ENCODE data around the gene MYO3A.
A peak's percentile ranks its signal among the peaks of the same experiment; 100 is the strongest.

The MYO3A gene

DNA sequence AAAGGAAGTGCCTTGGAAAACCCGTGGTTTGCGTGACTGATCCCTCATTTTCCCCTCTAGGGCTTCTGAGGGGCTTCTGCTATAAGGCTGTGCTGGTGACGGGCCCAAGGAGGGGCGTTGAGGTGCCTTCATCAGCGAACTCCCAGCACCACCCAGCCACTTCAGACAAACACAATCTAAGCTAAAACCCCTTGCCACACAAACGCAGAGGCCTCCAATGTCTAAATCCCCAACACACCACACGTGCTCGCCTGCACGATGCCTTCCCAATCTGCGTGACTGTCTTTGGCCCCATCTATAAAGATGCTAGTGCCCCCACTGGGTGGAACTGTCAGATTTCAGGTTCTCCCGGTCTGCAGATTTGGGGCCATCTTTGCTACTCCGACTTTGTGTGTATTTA lies 278.5 kb downstream of the MYO3A start:
- in situ Hi-C loops (cut with MboI; ENCODE audit: low pct_unique_long_range_greater_than_20kb, low sequenced_read_pairs, unreplicated experiment), result no loop called here
- no peak for DNase-seq (ENCODE audit: low spot score)
- TF ChIP-seq CTCF (IDR thresholded peaks at IDR 0.05; ENCODE audit: extremely low read depth, insufficient read depth, missing control alignments), result no peak

DNA sequence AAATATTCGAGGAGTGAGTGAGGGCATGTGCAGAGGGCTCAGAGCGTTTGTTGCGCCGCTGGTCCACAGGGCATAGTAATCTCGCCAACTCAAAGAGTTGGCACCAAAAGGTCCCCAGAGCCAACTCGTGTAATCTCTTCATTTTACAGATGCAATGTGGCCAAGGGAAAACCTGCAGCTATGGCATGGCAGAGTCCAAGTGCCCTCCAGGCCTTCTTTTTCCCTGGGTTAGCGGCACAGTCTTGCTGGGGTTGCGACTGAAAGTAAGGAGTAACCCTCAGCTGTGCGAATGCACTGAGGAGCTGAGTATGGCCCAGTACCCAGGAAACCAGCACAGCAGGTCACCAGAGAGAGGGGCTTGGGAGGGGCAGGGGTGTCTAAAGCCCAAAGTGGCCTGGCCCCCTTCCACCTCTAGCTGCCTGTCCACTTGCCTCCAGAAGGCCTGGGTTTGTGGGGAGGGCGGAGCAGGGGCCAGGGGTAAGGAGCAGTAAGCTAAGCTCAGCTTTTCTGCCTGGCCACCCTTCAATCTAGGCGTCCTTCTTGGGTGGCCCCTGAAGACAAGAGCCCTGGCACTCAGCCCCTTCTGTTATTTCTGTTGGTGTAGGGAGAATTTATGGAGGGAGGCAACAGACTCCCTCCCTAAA lies 279.2 kb downstream of the MYO3A start:
- TF ChIP-seq CTCF (IDR thresholded peaks at IDR 0.05; ENCODE audit: extremely low read depth, insufficient read depth, missing control alignments), result no peak
- in situ Hi-C loops (cut with MboI; ENCODE audit: low pct_unique_long_range_greater_than_20kb, low sequenced_read_pairs, unreplicated experiment), result no loop called here
- DNase-seq (ENCODE audit: low spot score), result no peak

- DNase-seq (ENCODE audit: low spot score), result no peak
- in situ Hi-C loops (cut with MboI; ENCODE audit: low pct_unique_long_range_greater_than_20kb, low sequenced_read_pairs, unreplicated experiment), result no loop called here
- no peak for TF ChIP-seq CTCF (IDR thresholded peaks at IDR 0.05; ENCODE audit: extremely low read depth, insufficient read depth, missing control alignments)
Measured at GRCh38 chr10:26214004-26214403, 280.0 kb downstream of the MYO3A start.

DNA sequence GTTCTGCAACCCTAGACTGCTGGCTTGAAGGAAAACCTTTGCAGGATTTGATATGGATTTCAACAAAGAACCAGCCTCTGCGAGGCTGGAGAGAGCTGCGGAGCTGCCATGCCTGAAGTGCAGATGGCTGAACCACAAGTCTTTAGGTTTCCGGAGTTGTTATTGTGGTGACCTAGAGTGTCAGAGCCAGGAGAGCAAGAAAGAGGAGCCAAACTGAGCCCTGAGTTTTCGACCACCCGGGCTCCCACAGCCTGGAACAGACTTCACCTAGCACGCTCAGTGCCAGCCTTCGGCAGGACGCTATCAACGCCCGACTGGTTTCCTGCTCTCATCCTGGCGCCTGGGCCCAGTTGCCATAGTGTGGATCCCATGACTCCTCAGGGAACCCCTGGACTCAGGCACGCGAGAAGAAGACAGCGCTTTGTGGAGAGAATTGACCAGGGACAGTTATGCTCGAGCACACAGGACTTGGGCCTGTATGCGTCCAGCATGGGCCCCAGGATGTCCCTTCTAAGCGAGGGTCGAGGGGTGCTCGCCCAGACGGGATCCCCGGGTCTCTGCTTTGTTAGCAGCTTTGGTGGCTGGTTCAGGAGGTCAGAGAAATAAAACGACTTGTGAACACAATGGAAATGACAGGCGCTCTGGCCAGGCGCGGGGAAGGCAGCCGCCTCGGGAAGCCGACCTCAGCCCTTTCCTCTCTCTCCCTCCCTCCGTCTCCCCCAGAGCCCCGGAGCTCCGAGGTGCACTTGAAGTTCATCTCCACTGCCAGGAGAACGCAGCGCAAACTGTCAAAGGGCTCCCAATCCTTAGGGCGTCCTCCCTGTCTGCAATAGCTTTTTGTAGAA lies 280.7 kb downstream of the MYO3A start:
- in situ Hi-C loops (cut with MboI; ENCODE audit: low pct_unique_long_range_greater_than_20kb, low sequenced_read_pairs, unreplicated experiment), result no loop called here
- TF ChIP-seq CTCF (IDR thresholded peaks at IDR 0.05; ENCODE audit: extremely low read depth, insufficient read depth, missing control alignments), result no peak
- no peak for DNase-seq (ENCODE audit: low spot score)

GRCh38 chr10:26215396-26215934 lies 281.4 kb downstream of the MYO3A start:
- in situ Hi-C loops (cut with MboI; ENCODE audit: low pct_unique_long_range_greater_than_20kb, low sequenced_read_pairs, unreplicated experiment), result no loop called here
- no peak for DNase-seq (ENCODE audit: low spot score)
- no peak for TF ChIP-seq CTCF (IDR thresholded peaks at IDR 0.05; ENCODE audit: extremely low read depth, insufficient read depth, missing control alignments)

GRCh38 chr10:26215935-26216584 lies 282.0 kb downstream of the MYO3A start:
- in situ Hi-C loops (cut with MboI; ENCODE audit: low pct_unique_long_range_greater_than_20kb, low sequenced_read_pairs, unreplicated experiment), result no loop called here
- DNase-seq (ENCODE audit: low spot score), result peak; percentile 70
- TF ChIP-seq CTCF (IDR thresholded peaks at IDR 0.05; ENCODE audit: extremely low read depth, insufficient read depth, missing control alignments), result no peak
